ENCODE results near the gene TEX22.

DNA sequence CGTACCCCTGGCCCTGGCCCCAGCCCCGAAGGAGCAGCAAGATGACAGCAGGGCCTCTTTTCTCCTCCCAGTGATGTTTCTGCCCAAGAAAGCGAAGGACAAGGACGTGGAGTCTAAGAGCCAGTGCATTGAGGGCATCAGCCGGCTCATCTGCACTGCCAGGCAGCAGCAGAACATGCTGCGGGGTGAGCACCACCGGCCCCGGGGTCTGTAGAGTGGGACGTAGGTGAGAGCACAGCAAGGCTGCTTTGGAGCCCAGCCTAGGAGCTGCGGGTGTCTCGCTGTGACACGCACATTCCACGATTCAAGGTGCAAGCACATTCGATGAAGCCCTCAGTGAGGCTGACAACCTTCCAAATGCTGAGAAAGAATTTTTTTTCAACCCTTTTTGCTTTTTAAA, 5.2 kb upstream of the TEX22 start:
- TF ChIP-seq, protein P1, sequence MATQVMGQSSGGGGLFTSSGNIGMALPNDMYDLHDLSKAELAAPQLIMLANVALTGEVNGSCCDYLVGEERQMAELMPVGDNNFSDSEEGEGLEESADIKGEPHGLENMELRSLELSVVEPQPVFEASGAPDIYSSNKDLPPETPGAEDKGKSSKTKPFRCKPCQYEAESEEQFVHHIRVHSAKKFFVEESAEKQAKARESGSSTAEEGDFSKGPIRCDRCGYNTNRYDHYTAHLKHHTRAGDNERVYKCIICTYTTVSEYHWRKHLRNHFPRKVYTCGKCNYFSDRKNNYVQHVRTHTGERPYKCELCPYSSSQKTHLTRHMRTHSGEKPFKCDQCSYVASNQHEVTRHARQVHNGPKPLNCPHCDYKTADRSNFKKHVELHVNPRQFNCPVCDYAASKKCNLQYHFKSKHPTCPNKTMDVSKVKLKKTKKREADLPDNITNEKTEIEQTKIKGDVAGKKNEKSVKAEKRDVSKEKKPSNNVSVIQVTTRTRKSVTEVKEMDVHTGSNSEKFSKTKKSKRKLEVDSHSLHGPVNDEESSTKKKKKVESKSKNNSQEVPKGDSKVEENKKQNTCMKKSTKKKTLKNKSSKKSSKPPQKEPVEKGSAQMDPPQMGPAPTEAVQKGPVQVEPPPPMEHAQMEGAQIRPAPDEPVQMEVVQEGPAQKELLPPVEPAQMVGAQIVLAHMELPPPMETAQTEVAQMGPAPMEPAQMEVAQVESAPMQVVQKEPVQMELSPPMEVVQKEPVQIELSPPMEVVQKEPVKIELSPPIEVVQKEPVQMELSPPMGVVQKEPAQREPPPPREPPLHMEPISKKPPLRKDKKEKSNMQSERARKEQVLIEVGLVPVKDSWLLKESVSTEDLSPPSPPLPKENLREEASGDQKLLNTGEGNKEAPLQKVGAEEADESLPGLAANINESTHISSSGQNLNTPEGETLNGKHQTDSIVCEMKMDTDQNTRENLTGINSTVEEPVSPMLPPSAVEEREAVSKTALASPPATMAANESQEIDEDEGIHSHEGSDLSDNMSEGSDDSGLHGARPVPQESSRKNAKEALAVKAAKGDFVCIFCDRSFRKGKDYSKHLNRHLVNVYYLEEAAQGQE (IDR thresholded peaks at IDR 0.05), result no peak
- TF ChIP-seq TAF1 (conservative IDR thresholded peaks at IDR 0.05) (no peak), RXRA (IDR thresholded peaks at IDR 0.05) (no peak), YY1 (IDR thresholded peaks at IDR 0.05) (no peak), NR2F2 (IDR thresholded peaks at IDR 0.05) (no peak), JUND (IDR thresholded peaks at IDR 0.05) (no peak), EGR1 (IDR thresholded peaks at IDR 0.05; ENCODE audit: low read depth in 2 of 2) (no peak), GABPA (IDR thresholded peaks at IDR 0.05 in 1 of 2, conservative IDR thresholded peaks at IDR 0.05 in 1 of 2) (no peak)
- TF ChIP-seq, protein P2, sequence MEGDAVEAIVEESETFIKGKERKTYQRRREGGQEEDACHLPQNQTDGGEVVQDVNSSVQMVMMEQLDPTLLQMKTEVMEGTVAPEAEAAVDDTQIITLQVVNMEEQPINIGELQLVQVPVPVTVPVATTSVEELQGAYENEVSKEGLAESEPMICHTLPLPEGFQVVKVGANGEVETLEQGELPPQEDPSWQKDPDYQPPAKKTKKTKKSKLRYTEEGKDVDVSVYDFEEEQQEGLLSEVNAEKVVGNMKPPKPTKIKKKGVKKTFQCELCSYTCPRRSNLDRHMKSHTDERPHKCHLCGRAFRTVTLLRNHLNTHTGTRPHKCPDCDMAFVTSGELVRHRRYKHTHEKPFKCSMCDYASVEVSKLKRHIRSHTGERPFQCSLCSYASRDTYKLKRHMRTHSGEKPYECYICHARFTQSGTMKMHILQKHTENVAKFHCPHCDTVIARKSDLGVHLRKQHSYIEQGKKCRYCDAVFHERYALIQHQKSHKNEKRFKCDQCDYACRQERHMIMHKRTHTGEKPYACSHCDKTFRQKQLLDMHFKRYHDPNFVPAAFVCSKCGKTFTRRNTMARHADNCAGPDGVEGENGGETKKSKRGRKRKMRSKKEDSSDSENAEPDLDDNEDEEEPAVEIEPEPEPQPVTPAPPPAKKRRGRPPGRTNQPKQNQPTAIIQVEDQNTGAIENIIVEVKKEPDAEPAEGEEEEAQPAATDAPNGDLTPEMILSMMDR (IDR thresholded peaks at IDR 0.05; ENCODE audit: low read depth, low read length, missing input control), result no peak
- TF ChIP-seq, protein P3, sequence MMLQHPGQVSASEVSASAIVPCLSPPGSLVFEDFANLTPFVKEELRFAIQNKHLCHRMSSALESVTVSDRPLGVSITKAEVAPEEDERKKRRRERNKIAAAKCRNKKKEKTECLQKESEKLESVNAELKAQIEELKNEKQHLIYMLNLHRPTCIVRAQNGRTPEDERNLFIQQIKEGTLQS (IDR thresholded peaks at IDR 0.05), result no peak
- TF ChIP-seq, protein P4, sequence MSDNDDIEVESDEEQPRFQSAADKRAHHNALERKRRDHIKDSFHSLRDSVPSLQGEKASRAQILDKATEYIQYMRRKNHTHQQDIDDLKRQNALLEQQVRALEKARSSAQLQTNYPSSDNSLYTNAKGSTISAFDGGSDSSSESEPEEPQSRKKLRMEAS (IDR thresholded peaks at IDR 0.05), result no peak

Measured in liver (tissue), 3 donors.